Hepatocyte (in vitro differentiated cells): Measurements from ENCODE around the gene POFUT2.

Experiments
- CTCF ChIP-seq: fragments of 200-600 bp; sonication (generic); IDR thresholded peaks from 2 replicates; pipeline ENCODE4 v1.5.1; 2016; ENCODE audit warnings: antibody characterized with exemption, mild to moderate bottlenecking; ENCODE audit not compliant: poor library complexity
- EZH2 ChIP-seq: fragments of 200-600 bp; sonication (generic); IDR thresholded peaks from 2 replicates; pipeline ENCODE4 v1.6.1; 2016; ENCODE audit warnings: antibody characterized with exemption, mild to moderate bottlenecking, borderline replicate concordance

- no peak for TF ChIP-seq CTCF
- no peak for TF ChIP-seq EZH2
These were observed 62.5 kb downstream of the POFUT2 start for GRCh38 chr21:45225041-45225740.
